Upper lobe of left lung (tissue), 6 donors: Measurements from ENCODE around the gene THEM5. TPM values are rescaled to one million over a fixed set of nuclear protein-coding genes. Genes with fewer than 3 reads are reported as not detected.

Experiments
- ATAC-seq, 2 donors: fragments of 200-7000 bp; cut with Tn5 transposase; one replicate each; pipeline ENCODE4 v1.9.1; 2022; ENCODE audit warnings: mild to moderate bottlenecking in 2 of 2, moderate library complexity in 2 of 2; ENCODE audit not compliant: low FRiP score in 2 of 2
- DNase-seq, 2 donors: peaks; one replicate each; pipeline ENCODE4 v3.0.0-alpha.2; 2019 to 2020
- H3K27ac ChIP-seq, 4 donors: fragments of 200-600 bp; sonication (generic); one replicate each; pipeline ENCODE4 v1.5.1; 2016 to 2019
- H3K27me3 ChIP-seq, 4 donors: fragments of 200-600 bp; sonication (generic); one replicate each; pipeline ENCODE4 v1.5.1; 2017 to 2019
- H3K36me3 ChIP-seq, 4 donors: fragments of 200-600 bp; sonication (generic); one replicate each; pipeline ENCODE4 v1.5.1; 2016 to 2019
- H3K4me1 ChIP-seq, 4 donors: fragments of 200-600 bp; sonication (generic); one replicate each; pipeline ENCODE4 v1.5.1; 2018 to 2019
- H3K4me3 ChIP-seq, 4 donors: fragments of 200-600 bp; sonication (generic); one replicate each; pipeline ENCODE4 v1.5.1; 2017 to 2019; ENCODE audit warnings: mild to moderate bottlenecking in 2 of 4, moderate library complexity in 1 of 4
- H3K9me3 ChIP-seq, 4 donors: fragments of 200-600 bp; sonication (generic); one replicate each; pipeline ENCODE4 v1.5.1; 2018 to 2019
- CTCF ChIP-seq, 6 experiments: fragments of 450-650 bp in 4 of 6; fragments of 200-600 bp in 2 of 6; sonication (generic) in 2 of 6; IDR thresholded peaks; one replicate each; pipeline ENCODE4 v1.5.1; 2016 to 2019; ENCODE audit warnings: antibody characterized with exemption in 6 of 6
- EP300 ChIP-seq, 4 donors: sonication (generic); formaldehyde crosslinking; IDR thresholded peaks; one replicate each; pipeline ENCODE4 v1.5.1; 2017; ENCODE audit warnings: antibody characterized with exemption in 4 of 4, control low read depth in 2 of 4
- POLR2A ChIP-seq, 4 donors: fragments of 450-650 bp; IDR thresholded peaks; one replicate each; pipeline ENCODE4 v1.5.1; 2016 to 2017; ENCODE audit warnings: antibody characterized with exemption in 4 of 4, mild to moderate bottlenecking in 2 of 4
- POLR2AphosphoS5 ChIP-seq, 2 donors: sonication (generic); formaldehyde crosslinking; IDR thresholded peaks; one replicate each; pipeline ENCODE4 v1.5.1; 2017; ENCODE audit warnings: antibody characterized with exemption in 2 of 2
- WGBS, 2 donors: methylation state at CpG; one replicate each; pipeline ENCODE4 v1.1.5; 2017 to 2018; 5-methylcytosine and 5-hydroxymethylcytosine counted together
- total RNA-seq, 6 donors: library from RNA; depleted of rRNA in 4 of 6; stranded (reverse); fragments of >200 nt in 4 of 6; gene quantifications; one replicate each; pipeline versions ENCODE4 v1.1.0 to v1.2.1, GENCODE V29; 2016 to 2021
- donor health status: DM: no; HTN: no; CAD: no; lungs with moderate emphysema.
- donor health status: DM: no; HTN: yes; CAD: no; lungs with severe emphysema.

Gene THEM5
- total RNA-seq, 6 donors from 2014 or later, result not detected

GRCh38 chr1:151846686-151847237, 6.8 kb downstream of the THEM5 start:
- H3K27me3 ChIP-seq, result no peaks in the 10 kb centered on the region
- H3K4me1 ChIP-seq, result peaks cover 0 to 18% (median 7%) of the 10 kb centered on the region in 4 donors
- H3K36me3 ChIP-seq, result no peaks in the 10 kb centered on the region
- no peak for TF ChIP-seq CTCF (IDR thresholded peaks at IDR 0.05)
- TF ChIP-seq EP300 (IDR thresholded peaks at IDR 0.05), result no peak
- no peak for TF ChIP-seq POLR2A (IDR thresholded peaks at IDR 0.05)
- TF ChIP-seq POLR2AphosphoS5 (IDR thresholded peaks at IDR 0.05), result no peak
- H3K9me3 ChIP-seq, result no peaks in the 10 kb centered on the region
- ATAC-seq (no peak), DNase-seq (no peak)
- no peak overlapping the region for H3K27ac ChIP-seq
- WGBS, 2 donors, result 90 to 93% methylated on average over 8 of the region's 8 CpGs
- H3K4me3 ChIP-seq, result no peak overlapping the region

GRCh38 chr1:151846062-151846568, 7.4 kb downstream of the THEM5 start:
- WGBS, 2 donors, result 49 to 62% methylated on average over 6 of the region's 6 CpGs
- TF ChIP-seq CTCF (IDR thresholded peaks at IDR 0.05) (no peak), EP300 (IDR thresholded peaks at IDR 0.05) (no peak), POLR2A (IDR thresholded peaks at IDR 0.05) (no peak), POLR2AphosphoS5 (IDR thresholded peaks at IDR 0.05) (no peak)
- Histone ChIP-seq H3K4me1 (peaks cover 0 to 18% (median 7%) of the 10 kb centered on the region in 4 donors), H3K27ac (no peak overlapping the region), H3K36me3 (no peaks in the 10 kb centered on the region), H3K9me3 (no peaks in the 10 kb centered on the region), H3K4me3 (no peak overlapping the region), H3K27me3 (no peaks in the 10 kb centered on the region)
- DNase-seq (no peak), ATAC-seq (no peak)

- ATAC-seq (no peak), DNase-seq (no peak)
- H3K36me3 ChIP-seq, result no peaks in the 10 kb centered on the region
- TF ChIP-seq POLR2AphosphoS5 (IDR thresholded peaks at IDR 0.05), result no peak
- TF ChIP-seq CTCF (IDR thresholded peaks at IDR 0.05), result no peak
- no peak for TF ChIP-seq EP300 (IDR thresholded peaks at IDR 0.05)
- no peak for TF ChIP-seq POLR2A (IDR thresholded peaks at IDR 0.05)
- 78 to 79% methylated on average over 2 of the region's 2 CpGs for WGBS, 2 donors
- H3K4me3 ChIP-seq, result no peak overlapping the region
- H3K27me3 ChIP-seq, result peaks cover 0 to 15% (median 9%) of the 10 kb centered on the region in 4 donors
- H3K4me1 ChIP-seq, result peaks cover 18 to 25% (median 23%) of the 10 kb centered on the region in 4 donors
- H3K9me3 ChIP-seq, result no peaks in the 10 kb centered on the region
- no peak overlapping the region for H3K27ac ChIP-seq
Measured at GRCh38 chr1:151843398-151843797, 10.1 kb downstream of the THEM5 start.

- H3K4me3 ChIP-seq, result no peak overlapping the region
- peaks cover 0 to 25% (median 14%) of the 10 kb centered on the region in 4 donors for H3K27me3 ChIP-seq
- no peak for ATAC-seq
- H3K36me3 ChIP-seq, result no peaks in the 10 kb centered on the region
- DNase-seq, result no peak
- no peak overlapping the region for H3K27ac ChIP-seq
- WGBS, 2 donors, result 86 to 98% methylated on average over 2 of the region's 2 CpGs
- peaks cover 24 to 37% (median 32%) of the 10 kb centered on the region in 4 donors for H3K4me1 ChIP-seq
- no peaks in the 10 kb centered on the region for H3K9me3 ChIP-seq
- TF ChIP-seq POLR2A (IDR thresholded peaks at IDR 0.05) (no peak), POLR2AphosphoS5 (IDR thresholded peaks at IDR 0.05) (no peak), CTCF (IDR thresholded peaks at IDR 0.05) (no peak), EP300 (IDR thresholded peaks at IDR 0.05) (no peak)
Measured at GRCh38 chr1:151841141-151841540, 12.4 kb downstream of the THEM5 start.

- ATAC-seq, result no peak
Measured at GRCh38 chr1:151840421-151840820, 13.1 kb downstream of the THEM5 start.

More at GRCh38 chr1:151840421-151840820, 13.1 kb downstream of the THEM5 start:
- no peak for TF ChIP-seq CTCF (IDR thresholded peaks at IDR 0.05)
- TF ChIP-seq POLR2AphosphoS5 (IDR thresholded peaks at IDR 0.05), result no peak
- TF ChIP-seq EP300 (IDR thresholded peaks at IDR 0.05), result no peak
- no peak for TF ChIP-seq POLR2A (IDR thresholded peaks at IDR 0.05)
- H3K27ac ChIP-seq, result peak overlapping the region in 3 of 4 donors; percentile 34 to 74 (median 56)
- no peaks in the 10 kb centered on the region for H3K36me3 ChIP-seq
- H3K27me3 ChIP-seq, result peaks cover 0 to 25% (median 14%) of the 10 kb centered on the region in 4 donors
- H3K4me3 ChIP-seq, result peak overlapping the region in 2 of 4 donors; percentile 52 to 56
- no peaks in the 10 kb centered on the region for H3K9me3 ChIP-seq
- peaks cover 24 to 37% (median 32%) of the 10 kb centered on the region in 4 donors for H3K4me1 ChIP-seq
- no peak for DNase-seq
